Endothelial cell of umbilical vein (primary cell): ENCODE data around the gene MMRN1. TPM values are rescaled to one million over a fixed set of nuclear protein-coding genes. Genes with fewer than 3 reads are reported as not detected.

Source experiments
- BruUV-seq: library from RNA; stranded (reverse); fragments of 400-500 nt; replicated peaks from 2 replicates; lab custom pipeline; 2021; lab: Mats Ljungman, UMichigan
- CTCF ChIA-PET: fragments of 300-600, 350-600 bp; sonication (Branson Sonifier 250); formaldehyde crosslinking; loops from one replicate; lab custom pipeline; 2021; ENCODE audit warnings: antibody characterized with exemption, inconsistent platforms; lab: Charles Lee
- POLR2A ChIA-PET: fragments of 300-600, 350-600 bp; sonication (Branson Sonifier 250); formaldehyde crosslinking; loops from one replicate; lab custom pipeline; 2021; ENCODE audit warnings: antibody characterized with exemption, inconsistent platforms; lab: Charles Lee
- DNase-seq: peaks from one replicate; pipeline ENCODE4 v3.0.0-alpha.2; 2011; ENCODE audit warnings: low read depth, low spot score
- FAIRE-seq: peaks from 2 replicates; lab custom pipeline; 2011; peaks lifted over from hg19 to GRCh38; lab: Jason Lieb, UNC
- H2AFZ ChIP-seq: 2 replicates; pipeline ENCODE4 v1.6.0; 2012; ENCODE audit warnings: low read depth, low read length, control low read depth, inconsistent platforms
- H3K27ac ChIP-seq: 2 replicates; pipeline ENCODE4 v1.5.1; 2011; ENCODE audit warnings: low read depth, mild to moderate bottlenecking, control low read depth, low read length, moderate library complexity; ENCODE audit not compliant: insufficient read depth
- H3K27me3 ChIP-seq, 2 experiments: 2 replicates each; pipeline versions ENCODE4 v1.6.0 to v1.6.1; 2011; ENCODE audit warnings: low read length in 2 of 2, mixed read lengths in 1 of 2; ENCODE audit not compliant: control insufficient read depth in 2 of 2, insufficient read depth in 2 of 2
- H3K36me3 ChIP-seq, 2 experiments: 2 replicates in 1 of 2; 3 replicates in 1 of 2; pipeline ENCODE4 v1.5.1; 2011; ENCODE audit warnings: low read length in 2 of 2, mild to moderate bottlenecking in 1 of 2, moderate library complexity in 1 of 2; ENCODE audit not compliant: control insufficient read depth in 2 of 2, insufficient read depth in 2 of 2; ENCODE audit errors: extremely low read depth in 1 of 2
- H3K4me1 ChIP-seq: 3 replicates; pipeline ENCODE4 v1.5.1; 2011; ENCODE audit warnings: mild to moderate bottlenecking, low read length; ENCODE audit not compliant: control insufficient read depth, insufficient read depth; ENCODE audit errors: extremely low read depth
- H3K4me2 ChIP-seq: 2 replicates; pipeline ENCODE4 v1.6.1; 2011; ENCODE audit warnings: low read length, control low read depth, mixed read lengths; ENCODE audit not compliant: insufficient read depth
- H3K4me3 ChIP-seq, 3 experiments: fragments of 200-600 bp in 1 of 3; sonication (generic), shearing (Covaris generic) in 1 of 3; replicated peaks in 1 of 3; 2 replicates each; pipeline ENCODE4 v1.5.1; 2011 to 2016; ENCODE audit warnings: control low read depth in 3 of 3, low read length in 3 of 3, mild to moderate bottlenecking in 2 of 3, inconsistent platforms in 1 of 3, low read depth in 1 of 3, moderate library complexity in 1 of 3; ENCODE audit not compliant: insufficient read depth in 1 of 3
- H3K79me2 ChIP-seq: 2 replicates; pipeline ENCODE4 v1.6.0; 2012; ENCODE audit warnings: low read length, inconsistent platforms; ENCODE audit not compliant: control insufficient read depth, insufficient read depth
- H3K9ac ChIP-seq: replicated peaks from 2 replicates; pipeline ENCODE3; 2011; ENCODE audit warnings: low read length, control low read depth; ENCODE audit not compliant: insufficient read depth; ENCODE audit errors: extremely low read depth
- H3K9me1 ChIP-seq: replicated peaks from 3 replicates; pipeline ENCODE4 v1.6.0; 2011; ENCODE audit warnings: mild to moderate bottlenecking, low read length; ENCODE audit not compliant: control insufficient read depth, insufficient read depth; ENCODE audit errors: extremely low read depth
- H3K9me3 ChIP-seq: replicated peaks from 2 replicates; pipeline ENCODE4 v1.5.1; 2012; ENCODE audit warnings: low read length, inconsistent platforms; ENCODE audit not compliant: control insufficient read depth, insufficient read depth
- H4K20me1 ChIP-seq: replicated peaks from 2 replicates; pipeline ENCODE3; 2011; ENCODE audit warnings: mild to moderate bottlenecking, low read length; ENCODE audit not compliant: control insufficient read depth, insufficient read depth; ENCODE audit errors: extremely low read depth
- EZH2 ChIP-seq: IDR thresholded peaks from 2 replicates; pipeline ENCODE4 v1.6.1; 2012; ENCODE audit warnings: borderline replicate concordance, low read depth, mild to moderate bottlenecking, moderate library complexity, low read length, inconsistent platforms; ENCODE audit not compliant: severe bottlenecking
- FOS ChIP-seq: IDR thresholded peaks from 2 replicates; pipeline ENCODE4 v1.6.1; 2011; ENCODE audit warnings: mild to moderate bottlenecking, low read length, moderate library complexity, borderline replicate concordance; ENCODE audit not compliant: insufficient read depth
- GATA2 ChIP-seq: IDR thresholded peaks from 2 replicates; pipeline ENCODE4 v1.7.0; 2011; ENCODE audit warnings: low read depth, mild to moderate bottlenecking, moderate library complexity, mixed read lengths, low read length; ENCODE audit not compliant: insufficient read length, insufficient read depth
- JUN ChIP-seq: IDR thresholded peaks from 2 replicates; pipeline ENCODE4 v1.6.1; 2011; ENCODE audit warnings: borderline replicate concordance, low read depth; ENCODE audit not compliant: insufficient read length, insufficient read depth
- MYC ChIP-seq: IDR thresholded peaks from one replicate; pipeline ENCODE4 v1.6.1; 2011; ENCODE audit warnings: mild to moderate bottlenecking, low read depth, low read length
- POLR2A ChIP-seq: IDR thresholded peaks from 2 replicates; pipeline ENCODE4 v1.6.1; 2012; ENCODE audit warnings: low read depth, mild to moderate bottlenecking, control low read depth, low read length
- POLR2AphosphoS5 ChIP-seq: IDR thresholded peaks from 2 replicates; pipeline ENCODE4 v1.6.1; 2012; ENCODE audit warnings: low read depth, mild to moderate bottlenecking, control low read depth, low read length, moderate library complexity; ENCODE audit not compliant: insufficient read depth
- dilution Hi-C: fragments of 300-500 bp; cut with MboI; formaldehyde crosslinking; loops from one replicate; pipeline ENCODE4 v1.15.0; 2019; ENCODE audit warnings: low sequenced_read_pairs; ENCODE audit not compliant: extremely low pct_ligation_motif_present
- intact Hi-C: fragments of 100-400 bp; cut with micrococcal nuclease; formaldehyde crosslinking; loops from one replicate; pipeline ENCODE4 v1.10.0; 2022
- polyA plus RNA-seq, 4 experiments: library from polyadenylated mRNA; depleted of rRNA in 3 of 4; stranded (reverse) in 3 of 4; unstranded in 1 of 4; fragments of >200 nt; gene quantifications; 2 replicates each; pipeline versions ENCODE4 v1.2.1 to v1.2.3, GENCODE V29; 2011 to 2012; ENCODE audit warnings: missing spikeins in 1 of 4
- total RNA-seq: library from RNA; stranded (reverse); gene quantifications from 2 replicates; pipeline ENCODE4 v1.2.3, GENCODE V29; 2021
- TF ChIP-seq, protein P1 (sequence below): IDR thresholded peaks from 2 replicates; pipeline ENCODE4 v1.6.1; 2011; ENCODE audit not compliant: insufficient read depth, insufficient read length
- TF ChIP-seq, protein P2 (sequence below), 2 donors: IDR thresholded peaks; 1 replicate in 1 of 2; 2 replicates in 1 of 2; pipeline ENCODE4 v1.5.1; 2011; ENCODE audit warnings: low read length in 2 of 2, mild to moderate bottlenecking in 2 of 2, moderate library complexity in 2 of 2, control low read depth in 1 of 2, inconsistent platforms in 1 of 2, low read depth in 1 of 2; ENCODE audit not compliant: insufficient read depth in 1 of 2; ENCODE audit errors: extremely low read depth in 1 of 2

Gene MMRN1
- total and polyA plus RNA-seq, 2 donors (not counting 3 experiments of a cell fraction or from before 2014, with no cell fraction given) = 143 to 414 TPM

DNA sequence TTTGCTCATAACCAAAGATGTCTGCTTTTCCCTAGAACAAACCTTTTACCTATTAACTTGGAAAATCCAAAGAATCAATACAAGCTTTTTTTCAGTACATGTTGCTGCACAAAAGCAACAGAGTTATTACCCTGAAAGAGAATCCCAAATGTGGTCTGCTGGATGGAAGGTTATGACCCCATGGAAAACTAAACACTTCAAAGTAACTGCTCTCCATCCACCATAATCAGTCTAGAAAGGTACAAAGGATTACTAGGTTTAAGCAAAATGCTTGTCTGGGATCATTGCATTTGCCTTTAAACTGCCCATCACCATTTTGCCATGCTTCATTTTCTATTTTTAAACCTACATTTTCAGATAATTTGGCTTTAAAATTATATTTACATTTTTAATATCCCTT lies 11.7 kb downstream of the MMRN1 start:
- Histone ChIP-seq H3K27me3 (no peaks in the 10 kb centered on the region), H4K20me1 (no peaks in the 10 kb centered on the region), H3K9me3 (no peaks in the 10 kb centered on the region), H3K9ac (no peak overlapping the region), H3K36me3 (peaks cover 7 to 21% of the 10 kb centered on the region in 2 experiments), H3K4me2 (no peak overlapping the region), H3K4me1 (peaks cover 33% of the 10 kb centered on the region), H2AFZ (no peak overlapping the region), H3K27ac (no peak overlapping the region), H3K9me1 (peaks cover 2% of the 10 kb centered on the region), H3K4me3 (no peak overlapping the region), H3K79me2 (peaks cover 94% of the 10 kb centered on the region)
- ChIA-PET CTCF (interaction anchor here (1.0 to 1.6 kb wide), 4 partner anchors 37 to 424 kb away, joined by 3 to 9 read pairs (median 4); no protein-coding TSS in a partner anchor), POLR2A (no interaction called here)
- no TSS peak for BruUV-seq
- TF ChIP-seq, protein P1, sequence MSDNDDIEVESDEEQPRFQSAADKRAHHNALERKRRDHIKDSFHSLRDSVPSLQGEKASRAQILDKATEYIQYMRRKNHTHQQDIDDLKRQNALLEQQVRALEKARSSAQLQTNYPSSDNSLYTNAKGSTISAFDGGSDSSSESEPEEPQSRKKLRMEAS = no peak
- TF ChIP-seq, protein P2, sequence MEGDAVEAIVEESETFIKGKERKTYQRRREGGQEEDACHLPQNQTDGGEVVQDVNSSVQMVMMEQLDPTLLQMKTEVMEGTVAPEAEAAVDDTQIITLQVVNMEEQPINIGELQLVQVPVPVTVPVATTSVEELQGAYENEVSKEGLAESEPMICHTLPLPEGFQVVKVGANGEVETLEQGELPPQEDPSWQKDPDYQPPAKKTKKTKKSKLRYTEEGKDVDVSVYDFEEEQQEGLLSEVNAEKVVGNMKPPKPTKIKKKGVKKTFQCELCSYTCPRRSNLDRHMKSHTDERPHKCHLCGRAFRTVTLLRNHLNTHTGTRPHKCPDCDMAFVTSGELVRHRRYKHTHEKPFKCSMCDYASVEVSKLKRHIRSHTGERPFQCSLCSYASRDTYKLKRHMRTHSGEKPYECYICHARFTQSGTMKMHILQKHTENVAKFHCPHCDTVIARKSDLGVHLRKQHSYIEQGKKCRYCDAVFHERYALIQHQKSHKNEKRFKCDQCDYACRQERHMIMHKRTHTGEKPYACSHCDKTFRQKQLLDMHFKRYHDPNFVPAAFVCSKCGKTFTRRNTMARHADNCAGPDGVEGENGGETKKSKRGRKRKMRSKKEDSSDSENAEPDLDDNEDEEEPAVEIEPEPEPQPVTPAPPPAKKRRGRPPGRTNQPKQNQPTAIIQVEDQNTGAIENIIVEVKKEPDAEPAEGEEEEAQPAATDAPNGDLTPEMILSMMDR (IDR thresholded peaks at IDR 0.05; ENCODE audit: extremely low read depth in 1 of 2, insufficient read depth in 1 of 2, low read depth in 1 of 2, low read length in 2 of 2) = no peak
- TF ChIP-seq POLR2A (no peak), FOS (no peak), EZH2 (no peak), MYC (no peak), JUN (no peak), POLR2AphosphoS5 (no peak), GATA2 (no peak)
- FAIRE-seq = no peak
- dilution Hi-C loops (no loop called here), intact Hi-C loops (loop anchor here (10.0 kb wide), 1 partner anchor 388 kb away; no protein-coding TSS in a partner anchor)
- DNase-seq = no peak
